OCI-LY7 (cell line): ENCODE measurements around the gene MRC2.

Experiments used
- CTCF ChIP-seq: fragments of 200-600 bp; sonication (generic); conservative IDR thresholded peaks from 2 replicates; pipeline ENCODE4 v1.5.1; 2014; ENCODE audit warnings: mild to moderate bottlenecking, antibody characterized with exemption, low read length, moderate library complexity, mixed read lengths
- EZH2phosphoT487 ChIP-seq: fragments of 200-600 bp; sonication (generic); IDR thresholded peaks from 2 replicates; pipeline ENCODE4 v1.6.1; 2018; ENCODE audit warnings: low read depth, borderline replicate concordance, mild to moderate bottlenecking, mixed run types, antibody characterized with exemption, low read length, moderate library complexity, mixed read lengths

GRCh38 chr17:62617894-62618472 lies 9.5 kb upstream of the MRC2 start:
- no peak for TF ChIP-seq CTCF
- no peak for TF ChIP-seq EZH2phosphoT487
